COLO829 (cell line): ENCODE measurements around the gene ENKUR.

ENCODE experiments used
- DNase-seq: peaks from one replicate; pipeline ENCODE4 v3.0.0; 2012; ENCODE audit warnings: low spot score

ENKUR gene

DNA sequence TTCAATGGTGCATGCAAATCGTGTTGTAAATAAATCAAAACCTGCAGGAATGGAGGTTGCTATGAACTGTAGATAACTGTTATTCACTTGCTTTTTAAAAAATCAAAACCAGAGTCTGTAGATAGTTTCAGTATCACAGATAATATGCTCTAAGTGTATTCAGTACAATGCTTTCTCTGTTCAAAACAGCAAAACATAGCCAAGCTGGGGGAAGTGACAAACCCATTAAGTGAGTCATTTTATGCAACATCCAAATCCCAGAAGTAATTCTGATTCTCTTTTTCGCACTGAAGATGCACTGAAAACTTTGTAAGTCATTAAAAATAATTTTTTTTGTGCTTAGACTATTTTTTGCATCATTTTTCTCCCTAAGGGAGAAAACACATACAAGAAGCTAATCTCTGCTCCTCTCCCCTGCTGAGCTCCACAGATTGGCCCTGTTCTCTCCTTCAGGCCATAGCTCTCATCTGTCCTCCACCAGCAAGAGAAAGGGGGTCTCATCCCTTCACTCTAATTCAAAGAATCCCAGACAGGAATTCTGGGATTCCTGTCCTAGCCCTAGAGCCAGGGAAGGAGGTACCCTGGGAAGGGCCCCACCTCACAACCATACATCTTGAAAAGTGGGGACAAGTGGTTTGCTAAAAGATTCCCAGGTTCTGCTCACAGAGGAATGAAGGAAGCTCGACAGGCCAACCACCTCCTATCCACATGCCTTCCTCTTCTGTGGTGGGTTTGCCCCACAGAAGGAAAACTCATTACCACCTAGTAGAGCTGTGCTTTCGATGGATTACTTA lies 68.5 kb downstream of the ENKUR start:
- DNase-seq, result peak; percentile 91

DNA sequence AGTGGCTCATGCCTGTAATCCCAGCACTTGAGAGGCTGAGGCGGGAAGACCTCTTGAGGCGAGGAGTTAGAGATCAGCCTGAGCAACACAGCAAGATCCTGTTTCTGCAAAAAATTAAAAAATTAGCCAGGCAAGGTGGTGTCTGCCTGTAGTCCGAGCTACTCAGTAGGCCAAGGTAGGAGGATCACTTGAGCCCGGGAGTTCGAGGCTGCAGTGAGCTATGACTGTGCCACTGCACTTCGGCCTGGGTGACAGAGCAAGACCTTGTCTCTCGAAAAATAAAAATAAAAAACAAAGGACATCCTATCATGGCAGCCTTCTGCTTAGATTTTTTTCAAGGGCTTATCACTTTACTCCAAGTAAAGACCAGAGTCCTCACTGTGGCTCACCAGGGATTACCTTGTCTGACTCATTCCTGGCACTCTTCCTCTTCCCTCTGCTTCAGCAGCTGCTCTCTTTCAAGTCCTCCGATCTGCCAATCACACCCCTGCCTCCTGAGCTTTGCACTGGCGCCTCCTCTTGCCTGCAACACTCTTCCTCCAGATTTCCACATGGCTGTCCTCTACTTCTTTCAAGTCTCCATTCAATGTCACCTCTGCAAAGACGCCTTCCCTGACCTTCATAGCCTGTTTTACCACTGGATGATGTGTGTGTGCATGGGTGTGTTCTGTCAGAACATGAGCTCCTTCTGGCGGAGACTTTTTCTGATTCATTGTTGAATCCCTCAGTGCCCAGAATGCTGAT lies 71.3 kb downstream of the ENKUR start:
- DNase-seq, result no peak

DNA sequence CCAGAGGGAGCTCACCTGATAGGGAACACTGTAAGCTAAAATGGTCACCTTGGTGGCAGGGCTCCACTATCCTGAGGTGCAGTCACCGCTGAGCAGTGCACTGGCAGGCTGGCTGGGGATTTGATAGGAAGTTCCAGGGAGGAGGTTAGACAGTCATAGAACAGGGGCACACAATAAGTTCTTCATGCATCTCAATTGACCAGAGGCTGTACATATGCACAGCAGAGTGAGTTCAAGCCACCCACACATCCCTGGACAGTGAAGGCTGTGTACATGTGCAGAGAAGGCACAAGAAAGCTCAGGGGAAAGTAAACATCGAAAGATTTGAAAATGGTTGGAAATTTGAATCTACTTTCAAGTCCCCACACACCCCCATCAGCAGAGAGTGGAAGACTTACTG lies 77.4 kb downstream of the ENKUR start:
- DNase-seq, result no peak

DNA sequence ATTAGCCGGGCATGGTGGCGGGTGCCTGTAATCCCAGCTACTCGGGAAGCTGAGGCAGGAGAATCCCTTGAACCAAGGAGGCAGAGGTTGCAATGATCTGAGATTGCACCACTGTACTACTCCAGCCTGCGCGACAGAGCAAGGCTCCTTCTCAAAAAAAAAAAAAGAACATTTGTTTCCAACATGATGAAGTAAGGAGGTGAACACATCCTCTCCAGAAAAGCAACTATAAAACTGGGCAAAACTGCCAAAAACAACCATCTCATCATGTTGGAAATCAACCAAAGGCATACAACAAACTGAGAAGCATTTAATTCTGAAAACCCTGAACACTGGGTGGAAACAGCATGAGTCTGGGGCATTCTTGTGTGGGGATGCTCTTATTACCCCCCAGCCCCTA lies 77.9 kb downstream of the ENKUR start:
- DNase-seq, result no peak

DNA sequence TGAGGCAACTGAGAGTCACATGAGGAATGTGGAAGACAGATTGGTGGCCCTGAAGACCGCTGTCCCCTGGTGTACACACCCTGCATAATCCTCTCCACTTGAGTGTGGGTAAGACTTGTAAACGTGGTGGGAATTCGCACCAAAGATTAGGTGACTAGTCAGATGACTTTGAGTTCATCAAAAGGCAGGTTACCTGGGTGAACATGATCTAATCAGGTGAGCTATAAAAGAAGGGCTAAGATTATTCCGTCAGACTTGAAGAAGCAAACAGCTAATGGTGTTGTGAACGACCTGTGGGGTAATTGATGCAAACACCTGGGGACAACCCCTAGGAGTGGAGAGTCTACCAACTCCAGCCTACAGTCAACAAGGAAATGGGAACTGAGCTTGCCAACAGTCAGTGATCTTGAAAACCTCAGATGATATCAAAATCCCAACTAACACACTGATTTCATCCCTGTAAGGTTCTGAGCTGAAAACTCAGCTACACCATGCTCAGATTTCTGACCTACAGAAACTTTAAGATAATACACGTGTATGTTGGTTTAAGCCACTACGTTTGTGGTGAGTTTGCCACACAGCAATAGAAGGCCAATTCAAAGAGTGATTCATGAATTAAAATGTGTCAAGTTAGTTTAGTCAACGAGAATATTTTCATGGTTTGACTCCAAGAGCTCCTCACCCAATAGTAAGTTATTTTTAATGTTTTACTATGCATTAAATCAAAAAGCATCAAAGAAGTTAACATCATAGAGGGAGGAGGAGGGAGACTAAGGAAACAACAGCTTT lies 80.3 kb downstream of the ENKUR start:
- no peak for DNase-seq
